Activated T-cell treated with anti-CD3 and anti-CD28 coated beads, Interleukin-2, amount 50 U/mL, for 72 hours (primary cell): ENCODE data around the gene KDM6B. TPM values are rescaled to one million over a fixed set of nuclear protein-coding genes. Genes with fewer than 3 reads are reported as not detected.
A peak's percentile ranks its signal among the peaks of the same experiment; 100 is the strongest.
"Not testable (repeated sequence)": the region's sequence is repeated elsewhere in the genome, so short reads cannot be mapped to it uniquely, and the experiment has no call there.

ENCODE experiments used
- ATAC-seq, 2 donors: fragments of 150-1000 bp; cut with Tn5 transposase; replicated peaks in 1 of 2; 2 replicates each; pipeline ENCODE4 v1.10.0; 2021; ENCODE audit warnings: moderate library complexity in 2 of 2, mild to moderate bottlenecking in 1 of 2
- DNase-seq, 2 donors: peaks; one replicate each; pipeline ENCODE4 v3.0.0; 2021 to 2022; ENCODE audit warnings: mixed read lengths in 1 of 2
- H3K27ac Mint-ChIP-seq: one replicate; pipeline ENCODE4 v1.8.0; 2022; ENCODE audit warnings: mild to moderate bottlenecking, moderate library complexity, mixed read lengths
- H3K27me3 Mint-ChIP-seq: one replicate; pipeline ENCODE4 v1.8.0; 2022; ENCODE audit warnings: low read depth, mixed read lengths
- H3K36me3 Mint-ChIP-seq, 2 donors: one replicate each; pipeline ENCODE4 v1.8.0; 2022; ENCODE audit warnings: mixed read lengths in 2 of 2, mild to moderate bottlenecking in 1 of 2; ENCODE audit not compliant: insufficient read depth in 2 of 2
- H3K4me1 Mint-ChIP-seq: one replicate; pipeline ENCODE4 v1.8.0; 2022; ENCODE audit warnings: low read depth, mixed read lengths
- H3K4me3 Mint-ChIP-seq, 2 donors: one replicate each; pipeline ENCODE4 v1.8.0; 2022; ENCODE audit warnings: mild to moderate bottlenecking in 2 of 2, mixed read lengths in 2 of 2, moderate library complexity in 2 of 2
- H3K9me3 Mint-ChIP-seq, 2 donors: one replicate each; pipeline ENCODE4 v1.8.0; 2022; ENCODE audit warnings: mixed read lengths in 2 of 2
- total RNA-seq, 2 donors: library from RNA; stranded (reverse); gene quantifications; one replicate each; pipeline ENCODE4 v1.2.3, GENCODE V29; 2022

KDM6B gene
- 10 to 100 TPM; 73.7 to 83.5 TPM for total RNA-seq

- Mint-ChIP-seq H3K27me3 (peaks cover 9% of the 10 kb centered on the region), H3K27ac (peak within 1 kb of the TSS; percentile 45), H3K36me3 (no peaks in the 10 kb centered on the region), H3K4me3 (peak within 1 kb of the TSS; percentile 88 to 98), H3K9me3 (no peaks in the 10 kb centered on the region), H3K4me1 (peaks cover 36% of the 10 kb centered on the region)
- peak; percentile 87 to 92 for DNase-seq
- peak; percentile 73 to 76 for ATAC-seq
Observed at GRCh38 chr17:7833795-7834541, at the start of gene KDM6B. Gene KDM6B, plus strand, starts transcription at chr17:7834217. Its CDS starts 11,338 bp downstream, at chr17:7845555.

GRCh38 chr17:7786866-7787265 lies 47.2 kb upstream of the KDM6B start:
- Mint-ChIP-seq H3K27me3 (no peaks in the 10 kb centered on the region), H3K9me3 (no peaks in the 10 kb centered on the region), H3K4me1 (no peaks in the 10 kb centered on the region), H3K4me3 (no peak overlapping the region), H3K36me3 (no peaks in the 10 kb centered on the region), H3K27ac (no peak overlapping the region)
- no peak for ATAC-seq
- no peak for DNase-seq

- ATAC-seq (no peak), DNase-seq (no peak)
- Mint-ChIP-seq H3K9me3 (no peaks in the 10 kb centered on the region), H3K27ac (no peak overlapping the region), H3K4me1 (no peaks in the 10 kb centered on the region), H3K27me3 (no peaks in the 10 kb centered on the region), H3K4me3 (no peak overlapping the region), H3K36me3 (no peaks in the 10 kb centered on the region)
Observed at GRCh38 chr17:7789131-7789530, 44.9 kb upstream of the KDM6B start.

- no peak for ATAC-seq
- Mint-ChIP-seq H3K9me3 (no peaks in the 10 kb centered on the region), H3K4me1 (no peaks in the 10 kb centered on the region), H3K4me3 (no peak overlapping the region), H3K27me3 (no peaks in the 10 kb centered on the region), H3K36me3 (no peaks in the 10 kb centered on the region), H3K27ac (no peak overlapping the region)
- no peak for DNase-seq
Observed at GRCh38 chr17:7790150-7790549, 43.9 kb upstream of the KDM6B start.

- DNase-seq: no peak
- no peaks in the 10 kb centered on the region for H3K4me1 Mint-ChIP-seq
- no peaks in the 10 kb centered on the region for H3K27me3 Mint-ChIP-seq
- H3K36me3 Mint-ChIP-seq: no peaks in the 10 kb centered on the region
- H3K9me3 Mint-ChIP-seq: no peaks in the 10 kb centered on the region
- no peak overlapping the region for H3K27ac Mint-ChIP-seq
- H3K4me3 Mint-ChIP-seq: no peak overlapping the region
- ATAC-seq: no peak
Observed at GRCh38 chr17:7792611-7793010, 41.4 kb upstream of the KDM6B start.

GRCh38 chr17:7794075-7794663 lies 39.8 kb upstream of the KDM6B start:
- no peaks in the 10 kb centered on the region for H3K4me1 Mint-ChIP-seq
- H3K27ac Mint-ChIP-seq: no peak overlapping the region
- ATAC-seq: no peak

GRCh38 chr17:7797976-7798375 lies 36.0 kb upstream of the KDM6B start:
- H3K4me1 Mint-ChIP-seq: no peaks in the 10 kb centered on the region
- H3K4me3 Mint-ChIP-seq: no peak overlapping the region
- DNase-seq (no peak), ATAC-seq (no peak)
- no peaks in the 10 kb centered on the region for H3K9me3 Mint-ChIP-seq
- H3K27ac Mint-ChIP-seq: no peak overlapping the region
- H3K27me3 Mint-ChIP-seq: no peaks in the 10 kb centered on the region
- H3K36me3 Mint-ChIP-seq: no peaks in the 10 kb centered on the region

More at GRCh38 chr17:7794075-7794663, 39.8 kb upstream of the KDM6B start:
- Mint-ChIP-seq H3K27me3 (no peaks in the 10 kb centered on the region), H3K36me3 (no peaks in the 10 kb centered on the region), H3K4me3 (no peak overlapping the region), H3K9me3 (no peaks in the 10 kb centered on the region)
- no peak for DNase-seq

GRCh38 chr17:7798839-7799238 lies 35.2 kb upstream of the KDM6B start:
- Mint-ChIP-seq H3K27me3 (peaks cover under 1% of the 10 kb centered on the region), H3K4me1 (no peaks in the 10 kb centered on the region), H3K4me3 (no peak overlapping the region), H3K9me3 (no peaks in the 10 kb centered on the region), H3K36me3 (no peaks in the 10 kb centered on the region), H3K27ac (no peak overlapping the region)
- ATAC-seq (no peak), DNase-seq (no peak)

- no peak overlapping the region for H3K4me3 Mint-ChIP-seq
- H3K36me3 Mint-ChIP-seq: no peaks in the 10 kb centered on the region
Observed at GRCh38 chr17:7803981-7804380, 30.0 kb upstream of the KDM6B start.

GRCh38 chr17:7806587-7806986 lies 27.4 kb upstream of the KDM6B start:
- Mint-ChIP-seq H3K9me3 (no peaks in the 10 kb centered on the region), H3K36me3 (no peaks in the 10 kb centered on the region), H3K4me3 (no peak overlapping the region), H3K4me1 (no peaks in the 10 kb centered on the region), H3K27ac (no peak overlapping the region), H3K27me3 (peaks cover 11% of the 10 kb centered on the region)
- ATAC-seq (no peak), DNase-seq (no peak)

More at GRCh38 chr17:7803981-7804380, 30.0 kb upstream of the KDM6B start:
- DNase-seq: no peak
- H3K9me3 Mint-ChIP-seq: no peaks in the 10 kb centered on the region
- no peak for ATAC-seq
- H3K27ac Mint-ChIP-seq: no peak overlapping the region
- no peaks in the 10 kb centered on the region for H3K4me1 Mint-ChIP-seq
- peaks cover 11% of the 10 kb centered on the region for H3K27me3 Mint-ChIP-seq

GRCh38 chr17:7807206-7807605 lies 26.8 kb upstream of the KDM6B start:
- Mint-ChIP-seq H3K27ac (no peak overlapping the region), H3K36me3 (no peaks in the 10 kb centered on the region), H3K4me3 (no peak overlapping the region), H3K4me1 (no peaks in the 10 kb centered on the region), H3K9me3 (no peaks in the 10 kb centered on the region), H3K27me3 (peaks cover 11% of the 10 kb centered on the region)
- ATAC-seq (no peak), DNase-seq (no peak)

GRCh38 chr17:7809086-7809790 lies 24.8 kb upstream of the KDM6B start:
- H3K27me3 Mint-ChIP-seq: peaks cover 7% of the 10 kb centered on the region
- H3K4me3 Mint-ChIP-seq: no peak overlapping the region
- H3K27ac Mint-ChIP-seq: no peak overlapping the region
- H3K9me3 Mint-ChIP-seq: no peaks in the 10 kb centered on the region
- H3K36me3 Mint-ChIP-seq: no peaks in the 10 kb centered on the region
- DNase-seq (no peak), ATAC-seq (no peak)
- H3K4me1 Mint-ChIP-seq: no peaks in the 10 kb centered on the region

- H3K36me3 Mint-ChIP-seq, ATAC-seq, H3K9me3 Mint-ChIP-seq, H3K27me3 Mint-ChIP-seq, H3K27ac Mint-ChIP-seq, DNase-seq, H3K4me3 Mint-ChIP-seq, H3K4me1 Mint-ChIP-seq: not testable (repeated sequence)
Observed at GRCh38 chr17:7809791-7810343, 24.1 kb upstream of the KDM6B start.
